Measurements from ENCODE around the gene RBM33. TPM values are rescaled to one million over a fixed set of nuclear protein-coding genes. Genes with fewer than 3 reads are reported as not detected.

The RBM33 gene
- total RNA-seq, 4 donors from 2014 or later: 20.6 to 85.1 (median 38.4) TPM

- Histone ChIP-seq H3K4me1 (no peaks in the 10 kb centered on the region), H3K27ac (no peak overlapping the region), H3K9me3 (no peaks in the 10 kb centered on the region), H3K27me3 (peaks cover 0 to 6% of the 10 kb centered on the region in 2 donors), H3K4me3 (no peak overlapping the region), H3K36me3 (no peaks in the 10 kb centered on the region)
- DNase-seq: no peak
- intact Hi-C loops (cut with DNase I; ENCODE audit: low total_unique reads): no loop called here
- TF ChIP-seq, protein P1, sequence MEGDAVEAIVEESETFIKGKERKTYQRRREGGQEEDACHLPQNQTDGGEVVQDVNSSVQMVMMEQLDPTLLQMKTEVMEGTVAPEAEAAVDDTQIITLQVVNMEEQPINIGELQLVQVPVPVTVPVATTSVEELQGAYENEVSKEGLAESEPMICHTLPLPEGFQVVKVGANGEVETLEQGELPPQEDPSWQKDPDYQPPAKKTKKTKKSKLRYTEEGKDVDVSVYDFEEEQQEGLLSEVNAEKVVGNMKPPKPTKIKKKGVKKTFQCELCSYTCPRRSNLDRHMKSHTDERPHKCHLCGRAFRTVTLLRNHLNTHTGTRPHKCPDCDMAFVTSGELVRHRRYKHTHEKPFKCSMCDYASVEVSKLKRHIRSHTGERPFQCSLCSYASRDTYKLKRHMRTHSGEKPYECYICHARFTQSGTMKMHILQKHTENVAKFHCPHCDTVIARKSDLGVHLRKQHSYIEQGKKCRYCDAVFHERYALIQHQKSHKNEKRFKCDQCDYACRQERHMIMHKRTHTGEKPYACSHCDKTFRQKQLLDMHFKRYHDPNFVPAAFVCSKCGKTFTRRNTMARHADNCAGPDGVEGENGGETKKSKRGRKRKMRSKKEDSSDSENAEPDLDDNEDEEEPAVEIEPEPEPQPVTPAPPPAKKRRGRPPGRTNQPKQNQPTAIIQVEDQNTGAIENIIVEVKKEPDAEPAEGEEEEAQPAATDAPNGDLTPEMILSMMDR (IDR thresholded peaks at IDR 0.05): no peak
- TF ChIP-seq POLR2A (IDR thresholded peaks at IDR 0.05): no peak
These were observed 42.3 kb upstream of the RBM33 start for GRCh38 chr7:155602156-155602555.

- no peak for DNase-seq
- intact Hi-C loops (cut with DNase I; ENCODE audit: low total_unique reads): no loop called here
- no peaks in the 10 kb centered on the region for H3K9me3 ChIP-seq
- peaks cover 0 to 6% of the 10 kb centered on the region in 2 donors for H3K27me3 ChIP-seq
- no peak overlapping the region for H3K27ac ChIP-seq
- no peaks in the 10 kb centered on the region for H3K4me1 ChIP-seq
- TF ChIP-seq, protein P1 (IDR thresholded peaks at IDR 0.05): no peak
- no peak for TF ChIP-seq POLR2A (IDR thresholded peaks at IDR 0.05)
- no peak overlapping the region for H3K4me3 ChIP-seq
- no peaks in the 10 kb centered on the region for H3K36me3 ChIP-seq
These were observed 41.7 kb upstream of the RBM33 start for GRCh38 chr7:155602750-155603149.

DNA sequence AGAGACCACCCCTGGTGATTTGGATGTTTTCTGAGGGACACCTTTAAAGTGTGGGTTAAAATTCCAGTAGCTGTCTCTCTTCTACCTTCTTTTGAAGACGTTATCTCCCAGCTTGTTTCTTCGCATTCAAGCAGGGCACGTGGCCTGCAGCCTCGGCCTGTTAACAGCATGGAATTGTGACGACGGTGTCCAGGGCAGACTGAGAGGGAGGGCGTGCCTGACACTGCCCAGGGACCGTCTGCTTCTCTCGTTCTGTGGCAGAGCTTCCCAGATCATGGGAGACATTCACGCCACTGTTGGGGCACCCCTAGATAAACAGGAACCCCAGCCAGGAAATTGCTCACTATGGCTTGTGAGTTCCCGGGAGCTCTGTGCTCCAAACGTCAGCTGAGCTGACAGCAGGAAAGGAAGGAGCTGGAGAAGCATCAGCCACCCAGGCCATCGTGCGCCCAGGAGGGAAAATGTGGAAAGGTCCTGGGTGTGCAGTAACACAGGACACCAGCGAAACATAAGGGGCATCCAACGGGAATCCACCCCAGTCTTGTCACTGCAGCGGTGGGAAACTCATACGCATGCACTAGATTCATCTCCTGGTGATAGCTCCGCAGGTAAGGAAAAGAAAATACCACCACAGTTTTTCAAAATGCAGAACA, 41.1 kb upstream of the RBM33 start:
- no peak for DNase-seq
- H3K4me1 ChIP-seq: no peaks in the 10 kb centered on the region
- H3K9me3 ChIP-seq: no peaks in the 10 kb centered on the region
- H3K4me3 ChIP-seq: no peak overlapping the region
- peaks cover 0 to 6% of the 10 kb centered on the region in 2 donors for H3K27me3 ChIP-seq
- intact Hi-C loops (cut with DNase I; ENCODE audit: low total_unique reads): no loop called here
- no peak for TF ChIP-seq POLR2A (IDR thresholded peaks at IDR 0.05)
- TF ChIP-seq, protein P1 (IDR thresholded peaks at IDR 0.05): no peak
- H3K36me3 ChIP-seq: no peaks in the 10 kb centered on the region
- no peak overlapping the region for H3K27ac ChIP-seq

DNA sequence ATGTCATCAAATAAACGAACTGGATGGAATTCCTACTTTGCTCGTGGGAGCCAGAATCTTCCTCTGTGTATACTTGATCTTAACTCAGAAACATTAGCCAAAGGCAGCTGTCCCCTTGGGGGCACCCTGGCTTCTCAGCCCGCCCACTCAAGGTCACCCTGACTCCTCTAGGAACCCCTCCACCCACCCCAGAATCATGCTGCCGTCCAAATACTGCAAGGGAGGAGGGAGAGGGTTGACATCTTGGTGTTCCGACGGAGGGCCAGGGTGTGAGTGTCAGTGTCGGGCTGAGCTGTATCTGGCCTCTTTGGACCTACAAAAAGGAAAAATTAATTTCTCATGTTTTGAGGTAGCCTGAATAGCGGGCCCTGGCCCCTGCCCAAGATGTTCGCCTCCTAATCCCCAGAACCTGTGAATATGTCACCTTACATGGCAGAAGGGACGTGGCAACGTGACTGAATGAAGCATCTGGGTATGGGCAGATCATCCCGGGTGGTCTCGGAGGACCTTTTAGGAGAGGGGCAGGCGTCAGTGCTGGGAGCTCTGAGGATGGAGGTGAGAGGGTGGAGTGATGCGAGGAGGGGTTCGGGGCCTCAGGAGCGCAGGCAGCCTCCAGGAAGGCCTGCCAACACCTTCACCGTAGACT, 40.5 kb upstream of the RBM33 start:
- TF ChIP-seq POLR2A (IDR thresholded peaks at IDR 0.05): no peak
- TF ChIP-seq, protein P1 (IDR thresholded peaks at IDR 0.05): no peak
- no peaks in the 10 kb centered on the region for H3K4me1 ChIP-seq
- no peak overlapping the region for H3K27ac ChIP-seq
- H3K4me3 ChIP-seq: no peak overlapping the region
- intact Hi-C loops (cut with DNase I; ENCODE audit: low total_unique reads): no loop called here
- H3K27me3 ChIP-seq: peaks cover 0 to 6% of the 10 kb centered on the region in 2 donors
- no peaks in the 10 kb centered on the region for H3K9me3 ChIP-seq
- no peaks in the 10 kb centered on the region for H3K36me3 ChIP-seq
- DNase-seq: no peak

GRCh38 chr7:155604504-155604997, 39.9 kb upstream of the RBM33 start:
- intact Hi-C loops (cut with DNase I; ENCODE audit: low total_unique reads): no loop called here
- Histone ChIP-seq H3K36me3 (no peaks in the 10 kb centered on the region), H3K4me3 (no peak overlapping the region), H3K9me3 (no peaks in the 10 kb centered on the region), H3K27me3 (peaks cover 0 to 2% of the 10 kb centered on the region in 2 donors), H3K27ac (no peak overlapping the region), H3K4me1 (no peaks in the 10 kb centered on the region)
- no peak for DNase-seq
- no peak for TF ChIP-seq POLR2A (IDR thresholded peaks at IDR 0.05)
- TF ChIP-seq, protein P1 (IDR thresholded peaks at IDR 0.05): no peak
